Measurements from ENCODE around the gene MEMO1.
"Not testable (repeated sequence)": the region's sequence is repeated elsewhere in the genome, so short reads cannot be mapped to it uniquely, and the experiment has no call there.

MEMO1 gene

DNA sequence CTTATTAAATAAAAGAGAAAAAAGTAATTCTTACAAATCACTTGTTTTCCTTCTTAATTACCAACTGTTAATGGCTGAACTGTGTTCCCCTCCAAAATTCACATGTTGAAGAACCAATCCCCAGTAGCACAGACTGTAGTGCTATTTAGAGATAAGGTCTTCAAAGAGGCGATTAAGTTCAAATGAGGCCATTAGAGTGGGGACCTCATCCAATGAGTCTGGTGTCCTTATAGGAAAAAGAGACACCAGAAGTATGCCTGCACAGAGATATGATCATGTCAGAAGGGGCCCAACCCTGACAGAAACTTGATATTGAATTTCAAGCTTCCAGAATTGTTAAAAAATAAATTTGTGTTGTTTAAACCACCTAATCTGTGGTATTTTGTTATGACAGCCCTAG lies 89.8 kb downstream of the MEMO1 start:
- in situ Hi-C loops (cut with HindIII; ENCODE audit: low sequenced_read_pairs), result no loop called here

DNA sequence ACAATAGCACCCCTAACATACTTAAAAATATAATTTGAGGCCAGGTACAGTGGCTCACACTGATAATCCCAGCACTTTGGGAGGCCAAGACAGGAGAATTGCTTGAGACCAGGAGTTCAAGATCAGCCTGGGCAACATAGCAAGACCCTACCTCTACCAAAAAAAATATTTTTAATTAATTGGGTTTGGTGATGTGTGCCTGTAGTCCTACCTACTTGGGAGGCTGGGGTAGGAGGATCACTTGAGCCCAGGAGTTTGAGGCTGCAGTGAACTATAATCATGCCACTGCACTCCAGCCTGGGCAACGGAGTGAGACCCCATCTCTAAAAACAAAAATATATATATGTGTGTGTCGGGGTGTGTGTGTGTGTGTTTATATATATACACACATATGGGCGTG lies 91.3 kb downstream of the MEMO1 start:
- in situ Hi-C loops (cut with HindIII; ENCODE audit: low sequenced_read_pairs), result no loop called here

DNA sequence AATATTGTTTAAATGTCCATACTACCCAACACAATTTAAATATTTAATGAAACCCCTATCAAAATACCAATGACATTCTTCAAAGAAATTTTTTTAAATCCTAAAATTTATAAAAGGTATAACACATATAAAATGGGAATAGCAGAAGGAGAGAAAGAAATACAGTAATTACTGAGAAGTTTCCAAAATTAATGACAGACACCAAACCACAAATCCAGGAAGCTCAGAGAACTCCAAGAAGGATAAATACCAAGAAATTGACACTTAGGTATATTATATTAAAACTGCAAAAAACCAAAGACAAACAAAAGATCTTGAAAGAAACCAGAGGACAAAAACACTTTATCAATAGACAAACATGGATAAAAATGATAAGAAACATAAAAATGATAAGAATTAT lies 101.1 kb downstream of the MEMO1 start:
- in situ Hi-C loops (cut with HindIII; ENCODE audit: low sequenced_read_pairs), result no loop called here

DNA sequence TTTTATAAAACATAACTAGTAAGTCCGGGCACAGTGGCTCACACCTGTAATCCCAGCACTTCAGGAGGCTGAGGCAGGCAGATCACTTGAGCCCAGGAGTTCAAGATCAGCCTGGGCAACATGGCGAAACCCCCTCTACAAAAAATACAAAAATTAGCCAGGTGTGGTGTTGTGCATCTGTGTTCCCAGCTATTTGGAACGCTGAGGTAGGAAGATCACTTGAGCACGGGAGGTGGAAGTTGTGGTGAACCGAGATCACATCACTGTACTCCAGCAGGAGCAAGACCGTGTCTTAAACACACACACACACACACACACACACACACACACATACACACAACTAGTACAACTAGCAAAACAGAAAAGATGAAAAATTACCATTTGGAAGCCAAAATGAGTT lies 103.3 kb downstream of the MEMO1 start:
- in situ Hi-C loops (cut with HindIII; ENCODE audit: low sequenced_read_pairs), result not testable (repeated sequence)

DNA sequence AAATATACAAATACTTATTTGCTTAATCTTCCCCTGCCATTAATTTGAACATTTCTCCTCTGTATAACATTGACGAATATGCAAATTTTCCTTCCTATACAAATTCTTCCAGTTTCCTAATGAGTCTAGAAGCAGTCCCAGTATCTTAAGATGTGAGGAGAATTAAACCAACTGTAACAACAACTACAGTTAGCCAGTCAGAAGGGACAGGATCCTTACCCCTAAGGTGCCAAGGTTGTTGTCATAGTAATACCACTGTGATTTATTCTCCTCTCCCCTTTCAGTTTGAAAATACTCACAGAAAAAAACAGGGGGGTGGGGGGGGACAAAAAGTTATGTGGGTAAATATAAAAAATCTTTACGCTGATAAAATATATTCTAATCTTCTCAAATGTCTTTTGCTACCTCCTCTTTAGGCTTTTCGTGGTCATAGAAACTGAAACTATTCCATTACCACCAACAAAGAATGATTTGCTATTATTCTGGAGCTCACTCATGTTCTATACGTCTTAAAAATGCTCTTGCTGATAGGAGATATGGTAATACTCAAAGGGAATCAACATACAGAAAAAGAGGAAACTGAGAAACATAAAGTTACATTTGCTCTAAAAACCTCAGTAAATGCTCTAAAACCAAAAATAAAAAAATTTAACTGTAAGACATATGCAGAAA lies 107.6 kb downstream of the MEMO1 start:
- in situ Hi-C loops (cut with HindIII; ENCODE audit: low sequenced_read_pairs), result no loop called here

DNA sequence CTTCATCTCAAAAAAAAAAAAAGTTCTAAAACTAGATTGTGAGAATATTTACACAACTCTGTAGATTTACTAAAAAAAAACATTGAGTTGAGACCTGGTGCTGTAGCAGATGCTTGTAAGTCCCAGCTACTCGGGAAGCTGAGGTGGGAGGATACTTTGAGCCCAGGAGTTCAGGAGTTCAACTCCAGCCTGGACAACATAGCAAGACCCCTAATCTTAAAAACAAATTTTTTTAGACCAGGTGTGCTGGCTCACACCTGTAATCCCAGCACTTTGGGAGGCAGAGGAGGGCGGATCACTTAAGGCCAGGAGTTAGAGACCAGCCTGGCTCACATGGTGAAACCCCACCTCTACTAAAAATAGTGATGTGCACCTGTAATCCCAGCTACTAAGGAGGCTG lies 108.9 kb downstream of the MEMO1 start:
- in situ Hi-C loops (cut with HindIII; ENCODE audit: low sequenced_read_pairs), result no loop called here

DNA sequence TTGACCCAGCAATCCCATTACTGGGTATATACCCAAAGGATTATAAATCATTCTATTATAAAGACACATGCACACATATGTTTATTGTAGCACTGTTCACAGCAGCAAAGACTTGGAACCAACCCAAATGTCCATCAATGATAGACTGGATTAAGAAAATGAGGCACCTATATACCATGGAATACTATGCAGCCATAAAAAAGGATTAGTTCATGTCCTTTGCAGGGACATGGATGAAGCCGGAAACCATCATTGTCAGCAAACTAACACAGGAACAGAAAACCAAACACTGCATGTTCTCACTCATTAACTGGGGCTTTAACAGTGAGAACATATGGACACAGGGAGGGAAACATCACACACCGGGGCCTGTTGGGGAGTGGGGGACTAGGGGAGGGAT lies 110.7 kb downstream of the MEMO1 start:
- in situ Hi-C loops (cut with HindIII; ENCODE audit: low sequenced_read_pairs), result not testable (repeated sequence)

DNA sequence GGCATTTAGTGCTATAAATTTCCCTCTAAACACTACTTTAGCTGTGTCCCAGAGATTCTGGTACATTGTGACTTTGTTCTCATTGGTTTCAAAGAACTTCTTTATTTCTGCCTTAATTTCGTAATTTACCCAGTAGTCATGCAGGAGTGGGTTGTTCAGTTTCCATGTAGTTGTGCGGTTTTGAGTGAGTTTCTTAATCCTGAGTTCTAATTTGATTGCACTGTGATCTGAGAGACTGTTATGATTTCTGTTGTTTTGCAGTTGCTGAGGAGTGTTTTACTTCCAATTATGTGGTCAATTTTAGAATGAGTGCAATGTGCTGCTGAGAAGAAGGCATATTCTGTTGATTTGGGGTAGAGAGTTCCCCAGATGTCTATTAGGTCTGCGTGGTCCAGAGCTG lies 112.5 kb downstream of the MEMO1 start:
- in situ Hi-C loops (cut with HindIII; ENCODE audit: low sequenced_read_pairs), result not testable (repeated sequence)

DNA sequence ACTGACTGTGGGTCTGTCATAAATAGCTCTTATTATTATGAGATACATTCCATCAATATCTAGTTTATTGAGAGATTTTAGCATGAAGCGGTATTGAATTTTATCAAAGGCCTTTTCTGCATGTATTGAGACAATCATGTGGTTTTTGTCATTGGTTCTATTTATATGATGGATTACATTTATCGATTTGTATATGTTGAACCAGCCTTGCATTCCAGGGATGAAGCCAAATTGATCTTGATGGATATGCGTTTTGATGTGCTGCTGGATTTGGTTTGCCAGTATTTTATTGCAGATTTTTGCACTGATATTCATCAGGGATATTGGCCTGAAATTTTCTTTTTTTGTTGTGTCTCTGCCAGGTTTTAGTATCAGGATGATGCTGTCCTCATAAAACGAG lies 113.5 kb downstream of the MEMO1 start:
- in situ Hi-C loops (cut with HindIII; ENCODE audit: low sequenced_read_pairs), result not testable (repeated sequence)

DNA sequence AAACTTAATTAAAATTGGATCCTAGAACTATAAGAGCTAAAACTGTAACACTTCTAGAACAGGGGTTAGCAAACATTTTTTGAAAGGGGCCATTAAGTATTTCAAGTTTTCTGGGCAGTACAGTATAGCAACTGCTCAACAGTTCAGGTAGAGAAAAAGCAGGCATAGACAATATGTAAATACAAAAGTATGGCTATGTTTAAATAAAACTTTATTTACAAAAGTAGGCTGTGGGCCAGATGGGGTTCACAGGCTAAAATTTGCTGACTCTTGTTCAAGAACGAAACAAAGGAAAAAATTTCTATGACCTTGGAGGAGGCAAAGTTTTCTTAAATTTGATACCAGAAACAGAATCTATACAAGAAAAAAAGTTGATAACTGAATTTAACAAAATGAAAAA lies 114.5 kb downstream of the MEMO1 start:
- in situ Hi-C loops (cut with HindIII; ENCODE audit: low sequenced_read_pairs), result no loop called here

DNA sequence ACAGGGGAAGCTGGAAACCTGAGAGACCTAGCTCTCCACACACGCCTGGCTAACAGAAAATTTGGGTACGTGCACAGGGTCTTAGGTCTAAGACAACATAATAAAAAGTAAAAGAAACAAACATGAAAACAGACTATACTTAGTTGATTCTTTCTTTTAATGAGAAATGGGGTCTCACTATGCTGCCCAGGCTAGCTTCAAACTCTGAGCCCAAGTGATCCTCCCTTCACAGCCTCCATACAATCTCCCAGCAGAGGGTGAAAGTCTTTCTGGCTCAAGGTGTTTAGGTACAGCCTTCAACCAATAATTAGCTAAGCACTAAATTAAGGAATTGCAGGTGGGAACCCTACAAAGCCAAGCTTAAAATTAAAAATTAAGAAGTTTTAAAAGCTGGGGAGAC lies 116.2 kb downstream of the MEMO1 start:
- in situ Hi-C loops (cut with HindIII; ENCODE audit: low sequenced_read_pairs), result no loop called here

DNA sequence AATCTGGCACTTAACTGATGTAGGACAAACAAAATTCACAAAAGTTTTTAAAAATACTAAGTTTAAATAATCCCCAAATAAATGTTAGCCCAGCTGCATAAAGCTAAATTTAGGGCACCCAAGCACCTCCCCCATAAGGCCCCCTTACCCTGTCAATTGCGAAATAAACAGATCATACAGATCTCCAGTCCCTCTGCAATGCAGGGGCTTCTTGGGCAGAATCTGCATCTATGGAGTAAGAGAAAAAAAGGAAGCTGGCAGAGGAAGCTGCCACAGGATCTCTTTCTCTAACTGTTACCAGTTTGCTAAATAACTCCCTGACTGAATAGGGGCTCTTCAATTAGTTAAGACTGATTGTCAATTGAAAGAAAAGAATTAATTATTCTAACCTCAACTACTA lies 117.7 kb downstream of the MEMO1 start:
- in situ Hi-C loops (cut with HindIII; ENCODE audit: low sequenced_read_pairs), result no loop called here

DNA sequence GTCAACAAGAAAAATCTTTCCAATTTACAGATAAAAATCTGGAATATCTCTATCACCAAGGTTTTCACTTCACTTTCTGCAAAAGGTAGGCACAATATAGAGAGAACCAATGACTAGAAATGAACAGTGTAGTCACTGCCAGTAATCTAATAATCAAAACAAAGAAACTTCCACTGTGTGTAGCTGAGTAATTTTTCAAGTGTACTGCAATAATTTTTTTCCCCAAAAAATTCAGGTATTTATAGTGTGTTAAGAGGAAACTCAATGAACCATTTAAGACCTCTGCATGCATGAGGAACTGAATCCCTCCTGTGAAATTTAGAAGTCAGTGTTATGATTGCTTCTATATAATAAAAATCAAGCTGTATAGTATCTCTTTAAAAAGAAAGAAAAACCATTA lies 121.8 kb downstream of the MEMO1 start:
- in situ Hi-C loops (cut with HindIII; ENCODE audit: low sequenced_read_pairs), result no loop called here

DNA sequence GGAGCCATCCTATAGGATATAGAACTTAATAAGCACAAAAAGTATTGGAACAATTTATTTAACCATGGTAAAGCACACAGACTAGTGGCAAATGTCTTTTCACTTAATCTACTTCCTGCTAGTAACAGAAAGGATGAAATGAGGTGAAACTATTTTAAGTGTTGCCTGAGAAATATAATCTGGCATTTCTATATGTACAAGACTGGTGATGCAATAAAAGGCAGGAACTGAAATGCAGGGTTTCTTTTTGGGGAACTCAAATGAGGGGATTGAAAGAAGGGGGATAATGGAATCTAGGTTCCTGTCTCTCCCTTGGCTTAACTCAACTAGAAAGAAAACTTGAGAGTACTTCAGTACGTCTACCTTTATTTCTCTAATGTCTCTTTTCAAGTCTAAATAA lies 122.3 kb downstream of the MEMO1 start:
- in situ Hi-C loops (cut with HindIII; ENCODE audit: low sequenced_read_pairs), result no loop called here

DNA sequence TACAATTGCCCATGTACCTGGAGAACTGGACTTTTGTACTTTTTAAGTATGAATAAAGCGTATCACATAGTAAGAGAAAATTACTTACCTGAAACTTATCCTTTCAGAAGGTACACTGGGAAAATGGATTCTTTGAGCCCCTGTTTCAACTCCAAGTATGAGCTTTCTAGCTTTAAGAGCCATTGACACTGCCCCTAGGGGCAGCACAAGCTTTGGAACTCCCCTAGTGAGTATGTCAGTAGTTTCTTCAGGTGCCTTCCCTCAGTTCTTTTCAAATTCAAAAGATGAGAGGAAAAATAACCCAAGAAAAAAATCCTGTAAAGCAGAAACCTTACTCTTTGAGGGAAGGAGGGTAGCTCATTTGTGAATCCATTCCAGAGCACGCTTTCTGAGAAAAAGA lies 124.1 kb downstream of the MEMO1 start:
- in situ Hi-C loops (cut with HindIII; ENCODE audit: low sequenced_read_pairs), result no loop called here

DNA sequence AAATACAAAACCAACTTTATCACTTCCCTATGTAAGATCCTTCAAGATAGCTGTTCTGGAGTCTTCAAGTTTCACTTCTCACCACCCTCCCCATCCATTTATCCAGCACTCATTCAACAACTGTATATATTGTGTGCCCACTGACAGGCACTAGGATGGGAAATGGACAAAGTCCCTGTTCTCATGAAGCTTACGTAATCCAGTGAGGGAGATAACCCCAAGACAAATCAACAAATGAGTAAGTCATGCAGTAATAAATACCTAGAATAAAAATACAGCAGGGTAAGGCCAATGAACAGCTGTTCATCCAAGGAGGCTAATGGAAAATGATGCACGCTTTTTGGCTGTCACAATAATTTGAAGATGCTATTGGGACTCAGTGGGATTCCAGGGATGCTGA lies 133.8 kb downstream of the MEMO1 start:
- in situ Hi-C loops (cut with HindIII; ENCODE audit: low sequenced_read_pairs), result no loop called here

DNA sequence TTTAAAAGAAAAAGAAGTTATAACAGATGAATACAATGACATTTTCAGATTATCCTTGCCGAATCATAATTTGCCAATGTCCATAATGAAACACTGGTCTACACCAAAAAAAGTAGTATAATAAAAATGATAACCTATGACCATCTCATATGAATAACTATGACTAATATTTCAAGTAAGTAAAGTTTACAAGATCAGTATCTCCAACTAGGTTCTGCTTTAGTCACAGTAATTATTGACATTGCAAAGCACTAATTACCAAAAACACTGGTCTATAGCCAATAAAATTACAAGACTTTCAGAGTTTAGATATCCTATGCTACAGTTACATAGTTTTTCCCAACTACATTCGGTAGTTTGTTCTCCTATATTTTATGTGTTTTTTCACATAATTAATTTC lies 136.7 kb downstream of the MEMO1 start:
- in situ Hi-C loops (cut with HindIII; ENCODE audit: low sequenced_read_pairs), result no loop called here

DNA sequence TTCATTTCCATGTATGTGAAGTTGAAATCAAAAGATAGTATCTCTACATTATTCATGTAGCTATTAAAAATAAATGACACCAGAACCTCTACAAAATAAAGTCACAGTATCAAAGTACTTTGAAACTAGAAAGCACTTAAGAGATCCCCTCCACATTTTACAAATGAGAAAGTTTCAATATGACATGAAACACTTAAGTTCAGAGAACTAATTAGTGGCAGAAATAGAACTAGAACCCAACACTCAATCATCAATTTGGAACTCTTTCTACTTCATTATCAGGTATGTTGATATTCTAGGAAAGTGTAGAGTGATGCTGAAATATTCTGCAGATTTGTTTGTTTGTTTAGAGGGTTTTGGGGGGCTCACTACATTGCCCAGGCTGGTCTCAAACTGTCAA lies 145.6 kb downstream of the MEMO1 start:
- in situ Hi-C loops (cut with HindIII; ENCODE audit: low sequenced_read_pairs), result no loop called here

DNA sequence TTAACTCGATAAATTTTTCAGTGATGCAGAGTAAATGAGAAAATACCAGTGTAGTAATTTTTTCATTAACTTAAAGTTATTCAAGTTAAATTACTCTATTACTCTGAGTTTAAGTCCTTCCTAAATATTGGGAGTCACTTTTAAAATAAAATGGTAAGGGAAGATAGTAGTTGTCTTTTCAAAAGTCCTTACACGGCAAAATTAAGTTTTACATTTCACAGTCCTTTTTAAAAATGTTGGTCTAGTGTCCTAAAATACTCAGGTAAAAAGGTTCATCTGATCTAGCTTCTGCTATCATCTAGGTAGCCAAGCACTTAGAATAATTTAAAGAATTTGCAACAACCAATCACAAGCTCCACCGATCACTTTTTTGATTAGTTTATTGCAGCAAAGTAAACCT lies 146.9 kb downstream of the MEMO1 start:
- in situ Hi-C loops (cut with HindIII; ENCODE audit: low sequenced_read_pairs), result no loop called here

DNA sequence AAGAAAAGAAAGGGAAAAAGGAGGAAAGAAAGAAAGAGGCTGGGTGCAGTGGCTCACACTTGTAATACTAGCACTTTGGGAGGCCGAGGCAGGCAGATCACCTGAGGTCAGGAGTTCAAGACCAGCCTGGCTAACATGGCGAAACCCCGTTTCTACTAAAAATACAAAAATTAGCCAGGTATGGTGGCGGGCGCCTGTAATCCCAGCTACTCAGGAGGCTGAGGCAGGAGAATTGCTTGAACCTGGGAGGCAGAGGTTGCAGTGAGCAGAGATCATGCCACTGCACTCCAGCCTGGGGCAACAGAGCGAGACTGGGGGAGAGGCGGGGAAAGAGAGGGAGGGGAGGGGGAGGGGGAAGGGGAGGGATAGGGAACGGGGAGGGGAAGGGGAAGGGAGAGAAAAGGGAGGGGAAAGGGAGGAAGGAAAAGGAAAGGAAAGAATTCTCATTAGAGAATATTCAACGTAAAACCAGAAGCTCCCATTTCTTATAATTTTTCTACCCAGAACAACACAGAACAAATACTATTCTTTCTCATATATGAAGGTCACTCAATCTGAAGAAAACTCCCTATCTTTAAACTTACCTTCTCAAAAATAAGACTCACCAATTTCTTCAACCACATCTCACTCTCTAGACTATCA lies 147.7 kb downstream of the MEMO1 start:
- in situ Hi-C loops (cut with HindIII; ENCODE audit: low sequenced_read_pairs), result not testable (repeated sequence)

DNA sequence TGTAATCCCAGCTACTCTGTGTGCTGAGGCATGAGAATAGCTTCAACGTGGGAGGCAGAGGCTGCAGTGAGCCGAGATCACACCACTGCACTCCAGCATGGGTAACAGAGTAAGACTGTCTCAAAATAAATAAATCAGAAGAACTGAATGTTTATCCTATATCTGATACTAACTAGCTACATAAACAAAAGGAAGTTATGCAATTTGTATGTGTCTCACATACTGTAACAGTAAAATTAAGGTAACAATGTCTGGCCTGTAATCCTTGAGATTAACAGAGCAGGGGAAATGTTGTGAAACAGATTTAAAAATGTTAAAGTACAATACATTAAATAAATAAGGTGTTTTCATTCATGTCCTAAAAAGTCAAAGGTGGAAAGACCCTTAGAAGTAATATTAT lies 150.8 kb downstream of the MEMO1 start:
- in situ Hi-C loops (cut with HindIII; ENCODE audit: low sequenced_read_pairs), result no loop called here

DNA sequence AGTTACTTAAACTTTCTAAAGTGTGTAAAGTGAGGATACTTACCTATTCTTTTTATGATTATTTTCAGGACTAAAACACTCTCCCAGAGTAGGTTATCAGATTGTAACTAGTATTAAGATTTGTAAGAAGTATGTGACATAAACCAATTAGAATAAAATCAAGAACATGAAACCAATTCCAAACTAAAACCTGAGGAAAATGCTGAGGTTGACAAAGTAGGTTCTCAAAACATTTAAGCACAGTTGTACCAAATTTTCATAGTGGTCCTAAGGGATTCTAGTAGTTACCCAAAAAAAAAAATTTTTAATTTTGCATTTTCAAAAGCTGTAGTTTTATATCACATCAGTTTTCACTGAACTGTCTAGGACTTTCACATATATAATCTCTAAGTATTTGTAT lies 157.3 kb downstream of the MEMO1 start:
- in situ Hi-C loops (cut with HindIII; ENCODE audit: low sequenced_read_pairs), result no loop called here

DNA sequence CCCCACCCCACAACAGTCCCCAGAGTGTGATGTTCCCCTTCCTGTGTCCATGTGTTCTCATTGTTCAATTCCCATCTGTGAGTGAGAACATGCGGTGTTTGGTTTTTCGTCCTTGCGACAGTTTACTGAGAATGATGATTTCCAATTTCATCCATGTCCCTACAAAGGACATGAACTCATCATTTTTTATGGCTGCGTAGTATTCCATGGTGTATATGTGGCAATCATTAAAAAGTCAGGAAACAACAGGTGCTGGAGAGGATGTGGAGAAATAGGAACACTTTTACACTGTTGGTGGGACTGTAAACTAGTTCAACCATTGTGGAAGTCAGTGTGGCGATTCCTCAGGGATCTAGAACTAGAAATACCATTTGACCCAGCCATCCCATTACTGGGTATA lies 168.7 kb downstream of the MEMO1 start:
- in situ Hi-C loops (cut with HindIII; ENCODE audit: low sequenced_read_pairs), result not testable (repeated sequence)
